Spinal cord (tissue), 10 donors: Measurements from ENCODE around the gene SCNN1A. TPM values are rescaled to one million over a fixed set of nuclear protein-coding genes. Genes with fewer than 3 reads are reported as not detected.
"Not testable (repeated sequence)": the region's sequence is repeated elsewhere in the genome, so short reads cannot be mapped to it uniquely, and the experiment has no call there.

ENCODE experiments used
- DNase-seq, 6 donors: peaks; one replicate each; pipeline versions ENCODE4 v3.0.0 to v3.0.0-alpha.2; 2013 to 2015; ENCODE audit warnings: low spot score in 6 of 6, low read depth in 4 of 6
- H3K27ac ChIP-seq: one replicate; pipeline ENCODE4 v1.5.1; 2013; ENCODE audit warnings: low read depth, low read length, control low read depth
- H3K27me3 ChIP-seq: one replicate; pipeline ENCODE4 v1.6.1; 2013; ENCODE audit warnings: low read length; ENCODE audit not compliant: control insufficient read depth, insufficient read depth
- H3K36me3 ChIP-seq: one replicate; pipeline ENCODE4 v1.6.1; 2013; ENCODE audit warnings: low read length; ENCODE audit not compliant: control insufficient read depth, insufficient read depth
- H3K4me1 ChIP-seq: one replicate; pipeline ENCODE4 v1.6.1; 2013; ENCODE audit warnings: low read length; ENCODE audit not compliant: control insufficient read depth, insufficient read depth
- H3K4me3 ChIP-seq: one replicate; pipeline ENCODE4 v1.5.1; 2013; ENCODE audit warnings: low read depth, low read length, control low read depth
- H3K9me3 ChIP-seq: one replicate; pipeline ENCODE4 v1.6.1; 2013; ENCODE audit warnings: low read length; ENCODE audit not compliant: control insufficient read depth, insufficient read depth
- WGBS: methylation state at CpG from one replicate; pipeline ENCODE4 v1.1.5; 2013; ENCODE audit warnings: missing lambda C conversion rate; ENCODE audit not compliant: insufficient coverage; 5-methylcytosine and 5-hydroxymethylcytosine counted together
- polyA plus RNA-seq, 2 donors: library from polyadenylated mRNA; unstranded; fragments of 120-200 nt; gene quantifications; one replicate each; pipeline ENCODE4 v1.2.1, GENCODE V29; 2013; ENCODE audit not compliant: insufficient read length in 2 of 2
- total RNA-seq, 2 donors: library from RNA; depleted of rRNA in 1 of 2; stranded (reverse); fragments of 120-200 nt in 1 of 2; fragments of >200 nt in 1 of 2; gene quantifications; one replicate each; pipeline versions ENCODE4 v1.2.3 to v1.2.4, GENCODE V29; 2013 to 2014
- donor health status: healthy.

Gene SCNN1A
- total and polyA plus RNA-seq, 4 donors: 0.40 to 1.3 (median 0.73) TPM

- no peaks in the 10 kb centered on the region for H3K27me3 ChIP-seq
- peaks cover 3% of the 10 kb centered on the region for H3K36me3 ChIP-seq
- DNase-seq: no peak
- peaks cover 58% of the 10 kb centered on the region for H3K4me1 ChIP-seq
- no peaks in the 10 kb centered on the region for H3K9me3 ChIP-seq
- 24% methylated on average over 9 of the region's 15 CpGs for WGBS
- H3K4me3 ChIP-seq: peak overlapping the region; percentile 90
- H3K27ac ChIP-seq: peak overlapping the region; percentile 96
Observed at GRCh38 chr12:6340745-6341416, 34.5 kb downstream of the SCNN1A start.

GRCh38 chr12:6340032-6340638 is 35.2 kb downstream of the SCNN1A start:
- peak overlapping the region; percentile 90 for H3K4me3 ChIP-seq
- peaks cover 65% of the 10 kb centered on the region for H3K4me1 ChIP-seq
- no peaks in the 10 kb centered on the region for H3K9me3 ChIP-seq
- WGBS: 29% methylated on average over 8 of the region's 9 CpGs
- H3K27me3 ChIP-seq: no peaks in the 10 kb centered on the region
- DNase-seq: peak in 1 of 6 donors; percentile 14
- peak overlapping the region; percentile 96 for H3K27ac ChIP-seq
- H3K36me3 ChIP-seq: peaks cover 3% of the 10 kb centered on the region

- Histone ChIP-seq H3K27ac (no peak overlapping the region), H3K27me3 (no peaks in the 10 kb centered on the region), H3K36me3 (peaks cover 3% of the 10 kb centered on the region), H3K9me3 (no peaks in the 10 kb centered on the region), H3K4me3 (no peak overlapping the region), H3K4me1 (peaks cover 74% of the 10 kb centered on the region)
- WGBS: 54% methylated on average over 2 of the region's 3 CpGs
- no peak for DNase-seq
Observed at GRCh38 chr12:6338955-6339354, 36.4 kb downstream of the SCNN1A start.

GRCh38 chr12:6338536-6338935 is 36.8 kb downstream of the SCNN1A start:
- not testable (repeated sequence) for DNase-seq, H3K9me3 ChIP-seq, H3K27me3 ChIP-seq, H3K36me3 ChIP-seq, H3K4me3 ChIP-seq
- WGBS: 91% methylated on average over 3 of the region's 8 CpGs
- peaks cover 74% of the 10 kb centered on the region for H3K4me1 ChIP-seq
- H3K27ac ChIP-seq: peak overlapping the region; percentile 96

GRCh38 chr12:6337958-6338433 is 37.4 kb downstream of the SCNN1A start:
- no peak overlapping the region for H3K4me3 ChIP-seq
- WGBS: 71% methylated on average over 11 of the region's 12 CpGs

GRCh38 chr12:6336889-6337853 is 38.2 kb downstream of the SCNN1A start:
- Histone ChIP-seq H3K27me3 (no peaks in the 10 kb centered on the region), H3K4me3 (peak overlapping the region; percentile 34), H3K27ac (peak overlapping the region; percentile 96), H3K4me1 (peaks cover 66% of the 10 kb centered on the region), H3K9me3 (no peaks in the 10 kb centered on the region), H3K36me3 (peaks cover 17% of the 10 kb centered on the region)
- WGBS: 35% methylated on average over 4 of the region's 15 CpGs
- DNase-seq: no peak

More at GRCh38 chr12:6337958-6338433, 37.4 kb downstream of the SCNN1A start:
- Histone ChIP-seq H3K9me3 (no peaks in the 10 kb centered on the region), H3K36me3 (peaks cover 12% of the 10 kb centered on the region), H3K4me1 (peaks cover 71% of the 10 kb centered on the region), H3K27me3 (no peaks in the 10 kb centered on the region), H3K27ac (peak overlapping the region; percentile 96)
- no peak for DNase-seq

- H3K36me3 ChIP-seq: peaks cover 17% of the 10 kb centered on the region
- peak overlapping the region; percentile 34 for H3K4me3 ChIP-seq
- H3K4me1 ChIP-seq: peaks cover 57% of the 10 kb centered on the region
- no peaks in the 10 kb centered on the region for H3K27me3 ChIP-seq
- 14% methylated on average over 9 of the region's 12 CpGs for WGBS
- DNase-seq: peak in 4 of 6 donors; percentile 49 to 92 (median 54)
- H3K27ac ChIP-seq: peak overlapping the region; percentile 96
- H3K9me3 ChIP-seq: no peaks in the 10 kb centered on the region
Observed at GRCh38 chr12:6336079-6336888, 39.1 kb downstream of the SCNN1A start.

- Histone ChIP-seq H3K27me3 (no peaks in the 10 kb centered on the region), H3K36me3 (peaks cover 18% of the 10 kb centered on the region), H3K4me3 (peak overlapping the region; percentile 34), H3K27ac (peak overlapping the region; percentile 96), H3K4me1 (peaks cover 50% of the 10 kb centered on the region), H3K9me3 (no peaks in the 10 kb centered on the region)
- 31% methylated on average over 7 of the region's 11 CpGs for WGBS
- DNase-seq: peak in 1 of 6 donors; percentile 47
Observed at GRCh38 chr12:6335451-6336078, 39.8 kb downstream of the SCNN1A start.
